ENCODE results near the gene KIF3C.
A peak's percentile ranks its signal among the peaks of the same experiment; 100 is the strongest.
"Not testable (repeated sequence)": the region's sequence is repeated elsewhere in the genome, so short reads cannot be mapped to it uniquely, and the experiment has no call there.

Gene KIF3C

GRCh38 chr2:25958611-25959010, 23.7 kb downstream of the KIF3C start:
- DNase-seq, result not testable (repeated sequence)

DNA sequence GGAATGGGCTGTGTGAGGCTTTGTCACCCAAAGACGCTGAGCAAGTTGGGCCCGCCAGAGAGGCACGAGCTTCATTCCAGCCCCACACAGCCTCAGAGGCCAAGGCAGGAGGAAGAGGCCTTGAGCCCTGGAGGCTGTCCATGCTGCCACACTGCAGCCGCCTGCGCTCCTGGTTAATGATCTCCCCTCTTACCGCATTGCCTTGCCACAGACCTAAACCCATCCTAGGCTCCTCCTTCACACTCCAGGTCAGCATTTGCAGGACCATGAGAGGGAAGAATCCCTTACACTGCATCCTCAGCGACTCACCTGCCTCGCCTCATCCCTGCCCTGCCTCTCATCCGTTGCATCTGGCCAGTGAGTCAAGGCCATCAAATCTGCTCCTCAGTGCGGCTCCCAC, 24.6 kb downstream of the KIF3C start:
- no peak for DNase-seq

- DNase-seq, result no peak
These were observed 26.3 kb downstream of the KIF3C start for GRCh38 chr2:25955869-25956535.

- DNase-seq, result no peak
These were observed 27.3 kb downstream of the KIF3C start for GRCh38 chr2:25955036-25955435.

DNA sequence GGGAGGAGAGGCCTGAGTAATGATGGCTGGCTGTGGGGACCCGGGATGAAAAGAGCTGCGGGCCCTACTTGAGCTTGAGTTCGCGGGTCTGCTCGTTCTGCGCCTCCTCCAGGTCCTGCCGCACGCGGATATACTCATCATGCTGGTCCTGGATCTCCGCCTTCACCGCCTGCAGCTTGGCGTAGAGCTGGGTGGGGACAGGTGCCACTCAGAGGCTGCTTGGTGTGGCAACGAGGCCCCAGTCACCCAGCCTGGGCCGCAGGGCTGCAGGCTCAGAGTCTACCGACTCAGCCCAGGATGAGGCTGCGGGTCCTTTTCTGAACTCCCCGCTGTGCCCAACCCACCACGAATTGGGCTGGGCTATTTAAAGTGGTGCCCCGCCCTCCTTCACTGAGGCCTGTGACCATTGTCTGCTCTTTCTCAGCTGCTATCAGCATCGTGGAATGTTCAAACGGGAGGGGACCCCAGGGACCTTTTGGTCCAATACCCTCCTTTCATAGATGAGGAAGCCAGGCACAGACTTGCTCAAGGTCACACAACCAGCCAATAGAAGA, 28.0 kb downstream of the KIF3C start:
- no peak for DNase-seq

DNA sequence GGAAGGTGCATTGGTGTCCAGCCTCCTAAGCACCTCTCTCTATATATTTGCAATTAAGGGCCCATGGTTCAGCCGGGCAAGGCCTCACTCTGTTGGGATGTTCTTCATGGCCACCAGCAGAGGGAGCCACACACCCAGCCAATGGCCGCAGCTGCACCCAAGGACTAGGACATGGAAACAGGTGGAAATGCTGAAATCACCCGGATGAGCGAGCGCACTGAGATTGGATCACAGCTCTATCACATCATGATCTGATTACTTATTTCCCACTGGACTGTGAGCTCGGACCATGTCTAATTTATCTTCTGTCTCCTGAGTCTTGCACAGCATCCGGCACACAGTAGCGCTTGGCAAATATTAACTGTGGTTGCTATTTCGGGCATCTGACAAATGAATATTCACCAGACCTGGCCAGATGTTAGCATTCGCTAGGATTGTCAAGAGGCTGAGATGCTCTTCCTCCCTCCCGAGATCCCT, 31.2 kb downstream of the KIF3C start:
- peak; percentile 25 to 81 for DNase-seq

- no peak for DNase-seq
These were observed 33.9 kb downstream of the KIF3C start for GRCh38 chr2:25948437-25948836.

DNA sequence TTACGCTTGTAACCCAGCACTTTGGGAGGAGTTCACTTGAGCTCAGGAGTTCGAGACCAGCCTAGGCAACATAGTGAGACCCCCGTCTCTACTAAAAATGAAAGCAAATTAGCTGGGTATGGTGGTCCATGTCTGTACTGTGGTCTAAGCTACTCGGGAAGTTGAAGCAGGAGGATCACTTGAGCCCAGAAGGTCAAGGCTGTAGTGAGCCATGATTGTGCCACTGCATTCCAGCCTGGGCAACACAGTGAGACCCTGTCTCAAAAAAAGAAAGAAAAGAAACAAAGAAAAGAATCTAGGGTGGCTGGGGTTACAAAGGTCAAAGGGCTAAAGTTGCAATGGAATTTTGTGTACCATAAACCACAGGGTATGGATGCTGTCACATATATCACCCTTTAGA, 41.3 kb downstream of the KIF3C start:
- no peak for DNase-seq

DNA sequence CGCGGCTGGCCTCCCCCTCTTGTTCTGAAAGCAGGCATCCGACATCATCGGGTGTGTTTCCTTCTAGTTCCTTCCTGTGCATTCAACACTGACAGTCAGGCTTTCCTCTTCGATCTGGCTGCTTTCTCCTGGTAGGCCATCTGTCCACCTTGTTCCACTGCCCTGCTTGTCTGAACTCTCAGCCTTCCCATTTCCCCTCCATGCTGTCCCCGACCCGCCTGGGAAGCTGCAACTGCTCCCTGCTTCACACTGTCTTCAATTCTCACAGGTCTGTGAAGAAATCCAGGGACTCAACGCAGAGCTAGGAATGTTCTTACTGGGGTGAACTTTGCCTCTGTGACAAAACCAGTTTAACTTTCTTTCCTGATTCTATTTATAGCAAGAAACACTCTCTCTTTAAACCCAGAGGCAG, 43.0 kb downstream of the KIF3C start:
- DNase-seq, result no peak

- peak in 1 of 2 experiments; percentile 27 for DNase-seq
These were observed 44.0 kb downstream of the KIF3C start for GRCh38 chr2:25938345-25938744.

DNA sequence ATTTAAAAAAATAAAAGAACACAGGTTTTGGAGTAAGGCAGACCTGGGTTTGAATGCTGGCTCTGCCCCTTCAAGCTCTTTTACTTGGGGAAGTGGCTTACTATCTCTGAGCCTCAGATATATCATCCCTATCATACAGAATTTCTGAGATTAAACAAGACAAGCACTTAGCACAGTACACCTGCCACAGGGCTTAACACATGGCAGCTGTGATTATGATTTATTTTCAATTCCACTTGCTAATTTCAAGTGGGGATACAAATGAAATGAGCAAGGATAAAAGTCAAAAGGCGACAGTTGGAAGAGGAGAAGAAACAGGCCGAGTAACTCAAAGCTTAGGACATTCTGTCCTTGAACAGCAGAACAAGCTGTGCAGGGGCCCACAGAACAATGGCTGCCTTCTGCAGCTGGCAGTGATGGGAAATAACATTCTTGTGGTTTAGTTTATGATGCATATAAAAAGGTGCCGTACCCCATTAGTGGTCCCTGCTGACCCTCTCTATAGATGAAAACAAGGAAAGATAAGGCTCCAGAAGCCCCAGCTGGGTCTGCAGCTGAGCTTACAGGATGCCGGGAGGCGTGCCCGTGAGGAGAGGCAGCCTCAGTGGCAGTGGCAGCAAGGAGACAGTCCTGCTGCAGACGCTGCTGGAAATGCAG, 45.3 kb downstream of the KIF3C start:
- no peak for DNase-seq

DNA sequence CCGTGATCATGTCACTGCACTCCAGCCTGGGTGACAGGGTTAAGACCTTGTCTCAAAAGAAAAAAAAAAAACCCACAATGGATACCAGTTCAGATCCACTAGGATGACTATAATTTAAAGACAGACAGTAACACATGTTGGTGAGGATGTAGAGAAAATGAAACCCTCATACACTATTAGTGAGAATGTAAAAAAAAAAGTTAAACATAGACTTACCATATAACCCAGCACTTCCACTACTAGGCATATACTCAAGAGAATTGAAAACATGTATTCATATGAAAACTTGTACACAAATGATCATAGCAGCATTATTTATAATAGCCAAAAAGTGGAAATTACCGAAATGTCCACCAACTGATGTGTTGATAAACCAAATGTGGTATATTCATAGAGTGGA, 48.7 kb downstream of the KIF3C start:
- no peak for DNase-seq

DNA sequence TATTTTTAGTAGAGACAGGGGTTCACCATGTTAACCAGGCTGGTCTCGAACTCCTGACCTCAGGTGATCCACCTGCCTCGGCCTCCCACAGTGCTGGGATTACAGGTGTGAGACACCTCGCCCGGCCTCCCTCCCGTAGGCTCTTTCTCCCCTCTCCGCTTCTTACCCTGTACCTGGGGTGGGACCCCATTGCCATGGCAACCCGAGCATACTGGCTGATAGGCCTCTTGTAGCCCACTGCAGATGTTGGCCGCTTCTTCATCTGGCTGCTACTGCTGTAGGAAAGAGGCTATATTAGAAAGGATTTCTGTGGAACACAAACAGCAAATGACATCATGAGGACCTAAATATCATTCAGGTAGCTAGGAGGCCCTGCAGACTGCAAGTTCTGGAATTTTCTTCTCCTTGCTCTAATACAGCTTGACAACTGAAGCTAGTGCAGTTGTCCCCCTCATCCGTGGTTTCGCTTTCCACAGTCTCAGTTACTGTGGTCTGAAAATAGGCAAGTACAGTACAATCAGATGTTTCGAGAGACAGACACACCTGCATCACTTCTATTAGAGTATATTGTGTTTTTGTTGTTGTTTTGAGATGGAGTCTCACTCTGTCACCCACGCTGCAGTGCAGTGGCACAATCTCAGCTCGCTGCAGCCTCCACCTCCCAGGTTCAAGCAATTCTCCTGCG, 52.4 kb downstream of the KIF3C start:
- no peak for DNase-seq

DNA sequence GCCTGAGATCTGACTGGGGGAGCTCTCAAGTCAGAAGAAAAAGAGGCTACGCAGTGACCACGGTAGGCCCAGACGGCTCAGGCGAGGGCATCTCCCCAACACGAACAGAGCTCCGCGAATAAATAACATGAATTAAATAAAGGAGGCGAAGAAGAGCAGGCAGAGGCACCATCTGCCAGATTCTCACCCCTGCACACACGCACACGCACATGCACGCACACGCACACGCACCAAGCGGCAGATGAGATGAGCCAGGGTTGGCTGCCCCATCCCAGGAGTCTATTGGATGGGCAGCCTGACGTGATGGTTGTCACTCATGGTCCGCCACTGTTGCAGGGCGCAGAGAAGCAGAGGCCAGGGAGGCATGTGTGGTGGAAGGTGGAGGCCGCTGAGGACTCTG, 53.6 kb downstream of the KIF3C start:
- DNase-seq, result no peak

DNA sequence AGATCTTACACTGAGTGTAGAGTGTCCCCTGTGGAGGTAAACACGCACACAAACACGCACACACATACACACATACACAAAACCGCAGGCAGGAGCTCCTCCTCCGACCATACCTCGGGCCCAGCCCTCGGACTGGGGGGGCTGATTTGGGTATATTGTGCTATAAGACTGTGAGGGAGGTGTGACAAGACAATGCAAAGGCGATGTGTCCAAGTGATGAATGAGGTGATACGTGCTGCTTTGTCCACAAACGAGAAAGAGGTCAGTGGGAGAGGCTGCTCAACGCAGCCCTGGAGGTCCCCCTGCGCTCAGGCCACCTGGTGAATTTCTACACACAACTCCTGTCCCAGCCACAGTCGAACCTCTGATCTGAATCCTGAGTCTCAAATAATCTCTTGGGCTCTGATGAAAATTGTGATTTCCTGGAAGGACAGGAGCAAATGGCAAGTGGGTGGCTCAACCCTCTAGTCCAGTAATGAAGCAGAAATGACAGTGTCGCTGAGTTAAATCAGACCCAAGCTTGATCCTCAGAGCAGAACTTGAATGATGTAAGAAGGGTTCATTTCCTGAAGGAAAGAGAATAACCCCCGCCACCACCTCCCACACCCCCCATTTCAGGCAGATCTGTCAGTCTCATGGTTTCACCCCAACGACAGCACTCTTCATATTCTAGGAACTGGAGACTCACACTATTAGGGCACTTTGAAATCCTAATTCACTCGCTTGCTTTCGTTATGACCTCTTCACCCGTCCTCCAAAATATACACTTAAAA, 55.1 kb downstream of the KIF3C start:
- DNase-seq, result no peak

DNA sequence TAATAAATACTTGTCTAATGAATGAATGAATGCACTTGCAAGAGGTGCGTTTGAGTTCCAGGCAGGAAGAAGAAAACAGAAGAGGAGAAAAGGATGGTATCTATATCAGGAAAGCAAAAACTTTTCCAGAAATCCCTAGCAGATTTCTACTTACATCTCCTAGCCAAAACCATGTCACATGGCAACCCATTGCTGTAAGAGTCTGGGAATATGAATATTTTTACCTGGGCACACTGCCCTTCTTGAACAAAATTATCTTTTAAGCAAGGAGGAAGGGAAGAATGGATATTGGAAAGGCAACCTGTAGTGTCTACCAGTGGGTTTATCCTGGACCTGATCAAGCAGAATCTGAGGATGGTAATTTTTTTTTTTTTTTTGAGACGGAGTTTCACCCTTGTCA, 59.8 kb downstream of the KIF3C start:
- no peak for DNase-seq

DNA sequence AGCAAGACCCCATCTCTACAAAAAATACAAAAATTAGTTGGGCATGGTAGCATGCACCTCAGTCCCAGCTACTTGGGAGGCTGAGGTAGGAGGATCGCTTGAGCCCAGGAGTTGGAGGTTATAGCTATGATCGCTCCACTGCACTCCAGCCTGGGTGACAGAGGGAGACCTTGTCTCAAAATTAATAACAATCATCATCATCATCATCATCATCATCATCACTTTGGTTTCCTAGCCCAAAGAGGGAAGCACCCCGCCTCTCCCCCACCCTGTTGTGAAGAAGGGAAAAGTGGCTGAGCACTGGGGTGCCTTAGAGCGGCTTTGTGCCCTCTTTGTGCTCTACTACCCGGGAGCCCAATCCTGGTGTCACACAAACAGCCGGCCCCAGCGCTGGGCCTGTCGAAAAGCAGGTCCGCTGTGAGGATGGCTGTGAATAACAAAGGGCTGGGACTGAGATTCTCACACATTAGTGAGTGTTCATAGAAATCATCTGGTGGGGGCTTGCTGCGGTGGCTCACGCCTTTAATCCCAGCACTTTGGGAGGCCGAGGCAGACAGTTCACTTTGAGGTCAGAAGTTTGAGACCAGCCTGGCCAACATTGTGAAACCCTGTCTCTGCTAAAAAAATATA, 61.4 kb downstream of the KIF3C start:
- no peak for DNase-seq

- no peak for DNase-seq
These were observed 62.0 kb downstream of the KIF3C start for GRCh38 chr2:25920336-25920735.

- no peak for DNase-seq
These were observed 64.5 kb downstream of the KIF3C start for GRCh38 chr2:25917832-25918231.

- not testable (repeated sequence) for DNase-seq
These were observed 64.9 kb downstream of the KIF3C start for GRCh38 chr2:25917411-25917810.

DNA sequence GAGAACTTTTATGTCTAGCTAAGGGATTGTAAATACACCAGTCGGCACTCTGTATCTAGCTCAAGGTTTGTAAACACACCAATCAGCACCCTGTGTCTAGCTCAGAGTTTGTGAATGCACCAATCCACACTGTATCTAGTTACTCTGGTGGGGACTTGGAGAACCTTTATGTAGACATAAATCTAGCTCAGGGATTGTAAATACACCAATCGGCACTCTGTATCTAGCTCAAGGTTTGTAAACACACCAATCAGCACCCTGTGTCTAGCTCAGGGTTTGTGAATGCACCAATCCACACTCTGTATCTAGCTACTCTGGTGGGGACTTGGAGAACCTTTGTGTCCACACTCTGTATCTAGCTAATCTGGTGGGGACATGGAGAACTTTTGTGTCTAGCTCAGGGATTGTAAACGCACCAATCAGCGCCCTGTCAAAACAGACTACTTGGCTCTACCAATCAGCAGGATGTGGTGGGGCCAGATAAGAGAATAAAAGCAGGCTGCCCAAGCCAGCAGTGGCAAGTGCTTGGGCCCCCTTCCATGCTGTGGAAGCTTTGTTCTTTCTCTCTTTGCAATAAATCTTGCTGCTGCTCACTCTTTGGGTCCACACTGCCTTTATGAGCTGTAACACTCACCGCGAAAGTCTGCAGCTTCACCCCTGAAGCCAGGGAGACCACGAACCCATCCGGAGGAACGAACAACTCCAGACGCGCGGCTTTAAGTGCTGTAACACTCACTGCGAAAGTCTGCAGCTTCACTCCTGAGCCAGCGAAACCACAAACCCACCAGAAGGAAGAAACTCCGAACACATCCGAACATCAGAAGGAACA, 66.1 kb downstream of the KIF3C start:
- DNase-seq, result not testable (repeated sequence)

GRCh38 chr2:25915411-25915810, 66.9 kb downstream of the KIF3C start:
- DNase-seq, result not testable (repeated sequence)
